Lower lobe of right lung (tissue), 2 donors: ENCODE measurements around the gene ZBTB3. TPM values are rescaled to one million over a fixed set of nuclear protein-coding genes. Genes with fewer than 3 reads are reported as not detected.

ENCODE experiments used
- ATAC-seq, 2 donors: fragments of 200-7000 bp; cut with Tn5 transposase; one replicate each; pipeline ENCODE4 v1.9.1; 2020 to 2022; ENCODE audit warnings: mild to moderate bottlenecking in 2 of 2, moderate library complexity in 2 of 2
- DNase-seq: peaks from one replicate; pipeline ENCODE4 v3.0.0-alpha.2; 2020
- H3K27ac ChIP-seq: fragments of 200-600 bp; one replicate; pipeline ENCODE4 v1.8.0; 2022
- H3K27me3 ChIP-seq: fragments of 200-600 bp; one replicate; pipeline ENCODE4 v1.8.0; 2022; ENCODE audit warnings: low read depth
- H3K36me3 ChIP-seq: fragments of 200-600 bp; one replicate; pipeline ENCODE4 v1.8.0; 2022; ENCODE audit warnings: mild to moderate bottlenecking
- H3K4me1 ChIP-seq: fragments of 200-600 bp; one replicate; pipeline ENCODE4 v1.8.0; 2022
- H3K4me3 ChIP-seq: fragments of 200-600 bp; one replicate; pipeline ENCODE4 v1.8.0; 2022; ENCODE audit warnings: mild to moderate bottlenecking
- H3K9me3 ChIP-seq: fragments of 200-600 bp; one replicate; pipeline ENCODE4 v1.8.0; 2022
- CTCF ChIP-seq: fragments of 200-600 bp; IDR thresholded peaks from one replicate; pipeline ENCODE4 v1.8.0; 2022; ENCODE audit warnings: antibody characterized with exemption, mild to moderate bottlenecking
- intact Hi-C: fragments of 100-400 bp; cut with DNase I; formaldehyde crosslinking; loops from one replicate; pipeline ENCODE4 v1.11.0; 2022
- long read RNA-seq: library from polyadenylated mRNA; unstranded; transcript quantifications from one replicate; pipeline ENCODE4 v2.0.0, GENCODE V29; 2021
- total RNA-seq: library from RNA; stranded (reverse); fragmentation: NEBNext Ultra II Directional; extraction: Animal tissue kit (Norgen Biotek cat#: 25700); gene quantifications from one replicate; pipeline ENCODE4 v1.2.1, GENCODE V29; 2021
- donor health status: DM: no; HTN: yes; CAD: no; lungs with severe emphysema.

Gene ZBTB3
- total RNA-seq = 11.6 TPM
- long read RNA-seq, partial matches to known transcripts = 1 of 4 reads
- long read RNA-seq, other reads (novel, unspliced or antisense) = 2 of 4 reads

DNA sequence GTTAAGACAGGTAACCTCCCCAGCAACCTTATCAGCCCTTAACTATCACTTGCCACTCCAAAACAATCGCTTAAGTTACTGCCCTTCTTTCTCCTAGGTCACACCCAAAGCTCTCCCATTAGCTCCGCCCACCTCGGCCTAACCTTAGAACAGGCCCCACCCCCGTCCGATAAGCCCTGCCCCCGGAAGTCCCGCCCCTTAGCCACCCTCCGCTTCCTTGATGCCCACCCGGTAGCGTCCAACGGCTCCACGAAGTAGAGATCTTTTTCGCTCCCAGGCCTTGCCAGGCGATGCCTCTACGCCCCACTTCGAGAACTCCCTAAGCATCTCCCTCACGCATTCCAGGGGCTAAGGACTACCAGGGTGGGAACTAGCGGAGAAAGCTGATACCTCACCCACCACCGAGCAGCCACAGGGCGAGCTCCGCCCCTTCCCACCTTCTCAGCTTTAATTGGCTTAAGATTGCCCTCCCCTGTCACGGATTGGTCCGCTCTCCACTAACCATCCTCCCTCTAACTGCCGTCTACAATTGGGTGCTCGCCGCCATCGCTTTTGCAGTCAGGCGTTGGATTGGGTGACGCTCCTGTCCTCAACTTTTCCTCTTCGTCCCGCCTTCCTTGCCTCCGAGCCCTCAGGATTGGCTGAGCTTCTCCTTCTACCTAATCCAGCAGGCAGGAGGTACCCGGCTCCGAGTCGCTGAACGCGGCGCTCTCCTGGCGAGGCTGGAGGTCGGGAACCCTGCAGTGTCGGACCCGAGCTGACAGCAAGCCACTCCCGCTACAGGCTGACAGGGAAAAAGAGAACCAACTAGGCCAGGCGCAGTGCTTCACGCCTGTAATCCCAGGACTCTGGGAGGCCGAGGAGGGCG lies at the start of gene ZBTB3:
Gene ZBTB3, minus strand, starts transcription at position 425 of the 868 bp plus-strand sequence. CDS start 496 bp downstream, outside the sequence.
- H3K27me3 ChIP-seq = no peaks in the 10 kb centered on the region
- TF ChIP-seq CTCF = no peak
- intact Hi-C loops = no loop called here
- peaks cover 21% of the 10 kb centered on the region for H3K36me3 ChIP-seq
- peaks cover 28% of the 10 kb centered on the region for H3K4me1 ChIP-seq
- peak within 1 kb of the TSS; percentile 63 for H3K4me3 ChIP-seq
- H3K9me3 ChIP-seq = no peaks in the 10 kb centered on the region
- H3K27ac ChIP-seq = peak within 1 kb of the TSS; percentile 83
- ATAC-seq = peak; percentile 99
- DNase-seq = peak; percentile 97

GRCh38 chr11:62801071-62801470 lies 47.1 kb upstream of the ZBTB3 start:
- no peak for TF ChIP-seq CTCF
- no peak overlapping the region for H3K27ac ChIP-seq
- intact Hi-C loops = no loop called here
- no peak for ATAC-seq
- peaks cover 80% of the 10 kb centered on the region for H3K36me3 ChIP-seq
- H3K4me3 ChIP-seq = no peak overlapping the region
- DNase-seq = no peak
- no peaks in the 10 kb centered on the region for H3K9me3 ChIP-seq
- peaks cover 24% of the 10 kb centered on the region for H3K4me1 ChIP-seq
- no peaks in the 10 kb centered on the region for H3K27me3 ChIP-seq

DNA sequence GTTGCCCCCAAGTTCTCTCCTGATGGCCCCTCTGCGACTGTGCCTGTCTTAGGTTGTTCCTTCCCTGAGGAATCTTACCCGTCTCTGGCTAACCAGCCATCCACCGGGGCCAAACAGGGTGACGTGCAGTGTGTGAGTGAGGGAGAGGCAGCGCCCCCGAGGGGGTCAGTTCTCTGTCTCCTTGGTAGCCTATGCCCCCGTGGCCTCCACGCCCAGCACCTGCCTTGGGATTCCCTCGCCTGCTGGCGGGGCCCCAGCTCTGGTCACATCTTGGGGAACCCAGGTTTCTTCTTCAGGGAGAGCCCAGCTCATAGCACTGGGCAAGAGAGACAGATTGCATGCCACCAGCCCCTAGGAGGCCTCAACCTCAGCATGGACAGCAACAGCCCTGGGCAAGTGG lies 45.5 kb upstream of the ZBTB3 start:
- no peak for TF ChIP-seq CTCF
- peaks cover 96% of the 10 kb centered on the region for H3K36me3 ChIP-seq
- ATAC-seq (no peak), DNase-seq (no peak)
- H3K4me3 ChIP-seq = no peak overlapping the region
- peaks cover 19% of the 10 kb centered on the region for H3K4me1 ChIP-seq
- intact Hi-C loops = no loop called here
- H3K9me3 ChIP-seq = no peaks in the 10 kb centered on the region
- no peaks in the 10 kb centered on the region for H3K27me3 ChIP-seq
- no peak overlapping the region for H3K27ac ChIP-seq

GRCh38 chr11:62796281-62796680 lies 42.3 kb upstream of the ZBTB3 start:
- no peak for ATAC-seq
- Histone ChIP-seq H3K9me3 (no peaks in the 10 kb centered on the region), H3K36me3 (peaks cover 93% of the 10 kb centered on the region), H3K27me3 (no peaks in the 10 kb centered on the region), H3K4me1 (peaks cover 12% of the 10 kb centered on the region), H3K27ac (no peak overlapping the region), H3K4me3 (no peak overlapping the region)
- no peak for TF ChIP-seq CTCF
- intact Hi-C loops = no loop called here
- no peak for DNase-seq

- no peak for ATAC-seq
- intact Hi-C loops = no loop called here
- Histone ChIP-seq H3K9me3 (no peaks in the 10 kb centered on the region), H3K27me3 (no peaks in the 10 kb centered on the region), H3K4me3 (no peak overlapping the region), H3K4me1 (peaks cover 32% of the 10 kb centered on the region), H3K36me3 (peaks cover 90% of the 10 kb centered on the region), H3K27ac (no peak overlapping the region)
- no peak for DNase-seq
- TF ChIP-seq CTCF = no peak
Measured at GRCh38 chr11:62794201-62794775, 40.3 kb upstream of the ZBTB3 start.
